A673 (cell line): ENCODE results near the gene STK17A.

Experiments used
- EZH2 ChIP-seq: fragments of 200-600 bp; sonication (generic); IDR thresholded peaks from 2 replicates; pipeline ENCODE4 v1.6.1; 2017; ENCODE audit warnings: borderline replicate concordance, low read depth, mild to moderate bottlenecking, mixed read lengths, antibody characterized with exemption, low read length; ENCODE audit not compliant: poor library complexity, severe bottlenecking
- TF ChIP-seq, protein P1 (sequence below): fragments of 300-800, 200-600 bp; sonication (generic); conservative IDR thresholded peaks from 2 replicates; pipeline ENCODE4 v1.5.1; 2017; ENCODE audit warnings: low read depth, mild to moderate bottlenecking, antibody characterized with exemption, low read length, moderate library complexity, mixed read lengths

- TF ChIP-seq, protein P1, sequence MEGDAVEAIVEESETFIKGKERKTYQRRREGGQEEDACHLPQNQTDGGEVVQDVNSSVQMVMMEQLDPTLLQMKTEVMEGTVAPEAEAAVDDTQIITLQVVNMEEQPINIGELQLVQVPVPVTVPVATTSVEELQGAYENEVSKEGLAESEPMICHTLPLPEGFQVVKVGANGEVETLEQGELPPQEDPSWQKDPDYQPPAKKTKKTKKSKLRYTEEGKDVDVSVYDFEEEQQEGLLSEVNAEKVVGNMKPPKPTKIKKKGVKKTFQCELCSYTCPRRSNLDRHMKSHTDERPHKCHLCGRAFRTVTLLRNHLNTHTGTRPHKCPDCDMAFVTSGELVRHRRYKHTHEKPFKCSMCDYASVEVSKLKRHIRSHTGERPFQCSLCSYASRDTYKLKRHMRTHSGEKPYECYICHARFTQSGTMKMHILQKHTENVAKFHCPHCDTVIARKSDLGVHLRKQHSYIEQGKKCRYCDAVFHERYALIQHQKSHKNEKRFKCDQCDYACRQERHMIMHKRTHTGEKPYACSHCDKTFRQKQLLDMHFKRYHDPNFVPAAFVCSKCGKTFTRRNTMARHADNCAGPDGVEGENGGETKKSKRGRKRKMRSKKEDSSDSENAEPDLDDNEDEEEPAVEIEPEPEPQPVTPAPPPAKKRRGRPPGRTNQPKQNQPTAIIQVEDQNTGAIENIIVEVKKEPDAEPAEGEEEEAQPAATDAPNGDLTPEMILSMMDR: no peak
- no peak for TF ChIP-seq EZH2
These were observed 39.0 kb downstream of the STK17A start for GRCh38 chr7:43621729-43622448.
